ENCODE measurements around the gene DMAC1. TPM values are rescaled to one million over a fixed set of nuclear protein-coding genes. Genes with fewer than 3 reads are reported as not detected.

Gene DMAC1
- total RNA-seq, 1 experiment from 2014 or later: 72.7 TPM

- H4K8ac ChIP-seq (replicated peaks; ENCODE audit: insufficient read length, low read depth, low read length): no peak overlapping the region
- DNase-seq: no peak
- no peak overlapping the region for H2BK5ac ChIP-seq (ENCODE audit: insufficient read length, low read length)
- H3K27ac Mint-ChIP-seq: no peak overlapping the region
- peaks cover 4% of the 10 kb centered on the region; the same call in 1 of the 2 replicates for H3K27me3 Mint-ChIP-seq (ENCODE audit: low read depth)
- peaks cover 2% of the 10 kb centered on the region; the same call in 1 of the 2 replicates for H3K27me3 ChIP-seq (ENCODE audit: insufficient read depth, low read length)
- no peak overlapping the region for H3K14ac ChIP-seq (ENCODE audit: insufficient read depth, low read length)
- no peak overlapping the region for H3K9ac ChIP-seq (ENCODE audit: extremely low read depth, insufficient read length, low read length)
- no peak overlapping the region for H2BK20ac ChIP-seq (ENCODE audit: low read depth, low read length, poor library complexity, severe bottlenecking)
- H3K23me2 ChIP-seq (ENCODE audit: insufficient read length, low read depth, low read length, poor library complexity, severe bottlenecking): no peaks in the 10 kb centered on the region
- no peak overlapping the region for H4K5ac ChIP-seq (ENCODE audit: insufficient read length, low read depth, low read length)
- no CpG with 5 or more reads among the region's 3 CpGs for WGBS (ENCODE audit: extremely low coverage, insufficient read length, low lambda C conversion rate)
- H3K9me3 Mint-ChIP-seq: no peaks in the 10 kb centered on the region
- H2BK15ac ChIP-seq (ENCODE audit: low read depth, low read length): no peak overlapping the region
- peaks cover 0 to 4% (median 2%) of the 10 kb centered on the region in 3 experiments; a peak in 3 of 7 replicates for H3K36me3 Mint-ChIP-seq (ENCODE audit: insufficient read depth in 1 of 3, low read depth in 3 of 3)
- H2BK12ac ChIP-seq (ENCODE audit: insufficient read length, low read depth, low read length): no peak overlapping the region
- peaks cover 13 to 14% of the 10 kb centered on the region in 2 experiments for H3K4me1 Mint-ChIP-seq
- H3K4me3 Mint-ChIP-seq: no peak overlapping the region
- no peak overlapping the region for H3K4ac ChIP-seq (ENCODE audit: low read depth, low read length)
- no peak overlapping the region for H3K23ac ChIP-seq (ENCODE audit: insufficient read length, low read depth, low read length)
- no peaks in the 10 kb centered on the region for H3K79me2 ChIP-seq (ENCODE audit: insufficient read depth, low read length)
- no peak overlapping the region for H4K91ac ChIP-seq (ENCODE audit: insufficient read length, low read depth, low read length)
- H3T11ph ChIP-seq (ENCODE audit: low read length): no peak overlapping the region
- H3K9me3 ChIP-seq (ENCODE audit: control insufficient read depth, low read depth, low read length): no peaks in the 10 kb centered on the region
- no peaks in the 10 kb centered on the region for H4K20me1 ChIP-seq (ENCODE audit: control insufficient read depth, insufficient read depth, insufficient read length)
- no peak overlapping the region for H2AK5ac ChIP-seq (ENCODE audit: insufficient read length, low read length)
- H3K4me1 ChIP-seq (ENCODE audit: insufficient read depth, low read length): no peaks in the 10 kb centered on the region
- no peak overlapping the region for H3K56ac ChIP-seq (ENCODE audit: insufficient read length, low read depth, low read length)
- TF ChIP-seq CTCF (conservative IDR thresholded peaks at IDR 0.05): no peak
- no peak overlapping the region for H3K27ac ChIP-seq (ENCODE audit: insufficient read length, low read depth, low read length)
- H3K18ac ChIP-seq (ENCODE audit: insufficient read length, low read depth, low read length): no peak overlapping the region
- no peak overlapping the region for H2AFZ ChIP-seq (ENCODE audit: low read length)
- no peak overlapping the region for H3K4me2 ChIP-seq (ENCODE audit: insufficient read depth, insufficient read length, low read length)
- H3K79me1 ChIP-seq (ENCODE audit: insufficient read depth, low read depth, low read length, poor library complexity, severe bottlenecking): no peaks in the 10 kb centered on the region
- H2BK120ac ChIP-seq (ENCODE audit: low read depth, low read length, poor library complexity, severe bottlenecking): no peak overlapping the region
Observed at GRCh38 chr9:7782400-7783120, 17.0 kb downstream of the DMAC1 start.

All from H9 (cell line).